Measurements from ENCODE around the gene FAM53B.

FAM53B gene

GRCh38 chr10:124607693-124608092 lies 136.5 kb downstream of the FAM53B start:
- no peak for DNase-seq

- no peak for DNase-seq
Measured at GRCh38 chr10:124606822-124607221, 137.4 kb downstream of the FAM53B start.

- no peak for DNase-seq
Measured at GRCh38 chr10:124605856-124606812, 138.0 kb downstream of the FAM53B start.

- DNase-seq = no peak
Measured at GRCh38 chr10:124605481-124605855, 138.7 kb downstream of the FAM53B start.

GRCh38 chr10:124605001-124605370 lies 139.2 kb downstream of the FAM53B start:
- no peak for DNase-seq

- DNase-seq = no peak
Measured at GRCh38 chr10:124604214-124605000, 139.8 kb downstream of the FAM53B start.

- no peak for DNase-seq
Measured at GRCh38 chr10:124603376-124604213, 140.6 kb downstream of the FAM53B start.

- no peak for DNase-seq
Measured at GRCh38 chr10:124602646-124603365, 141.4 kb downstream of the FAM53B start.

- no peak for DNase-seq
Measured at GRCh38 chr10:124602121-124602561, 142.0 kb downstream of the FAM53B start.

- no peak for DNase-seq
Measured at GRCh38 chr10:124601431-124602120, 142.6 kb downstream of the FAM53B start.

- no peak for DNase-seq
Measured at GRCh38 chr10:124601016-124601415, 143.2 kb downstream of the FAM53B start.

GRCh38 chr10:124600051-124600880 lies 143.9 kb downstream of the FAM53B start:
- DNase-seq = no peak

GRCh38 chr10:124599588-124600050 lies 144.6 kb downstream of the FAM53B start:
- no peak for DNase-seq

- DNase-seq = no peak
Measured at GRCh38 chr10:124598773-124599587, 145.2 kb downstream of the FAM53B start.

- no peak for DNase-seq
Measured at GRCh38 chr10:124598196-124598595, 146.0 kb downstream of the FAM53B start.

- DNase-seq = no peak
Measured at GRCh38 chr10:124597846-124598165, 146.4 kb downstream of the FAM53B start.

- DNase-seq = no peak
Measured at GRCh38 chr10:124596962-124597845, 147.0 kb downstream of the FAM53B start.

GRCh38 chr10:124596116-124596785 lies 147.9 kb downstream of the FAM53B start:
- DNase-seq = no peak
